HG02884 (cell line): Measurements from ENCODE around the gene TAF11L7.
"Not testable (repeated sequence)": the region's sequence is repeated elsewhere in the genome, so short reads cannot be mapped to it uniquely, and the experiment has no call there.

Source experiments
- ATAC-seq: cut with Tn5 transposase; IDR thresholded peaks from one replicate; pipeline ENCODE4 v1.9.1; 2021; ENCODE audit warnings: mild to moderate bottlenecking, moderate library complexity; ENCODE audit not compliant: unreplicated experiment

Gene TAF11L7

GRCh38 chr5:17585658-17586057 lies at the start of gene TAF11L7:
TAF11L7 (minus strand) TSS chr5:17585758.
- ATAC-seq = not testable (repeated sequence)

- no peak for ATAC-seq
Observed at GRCh38 chr5:17634160-17634559, 48.6 kb upstream of the TAF11L7 start, which contains the start of gene TAF11L14. TAF11L14 (plus strand) TSS chr5:17634460.

GRCh38 chr5:17631788-17632187 lies 46.2 kb upstream of the TAF11L7 start, which contains the start of gene TAF11L13:
TAF11L13 (plus strand) TSS chr5:17632088.
- ATAC-seq = not testable (repeated sequence)

DNA sequence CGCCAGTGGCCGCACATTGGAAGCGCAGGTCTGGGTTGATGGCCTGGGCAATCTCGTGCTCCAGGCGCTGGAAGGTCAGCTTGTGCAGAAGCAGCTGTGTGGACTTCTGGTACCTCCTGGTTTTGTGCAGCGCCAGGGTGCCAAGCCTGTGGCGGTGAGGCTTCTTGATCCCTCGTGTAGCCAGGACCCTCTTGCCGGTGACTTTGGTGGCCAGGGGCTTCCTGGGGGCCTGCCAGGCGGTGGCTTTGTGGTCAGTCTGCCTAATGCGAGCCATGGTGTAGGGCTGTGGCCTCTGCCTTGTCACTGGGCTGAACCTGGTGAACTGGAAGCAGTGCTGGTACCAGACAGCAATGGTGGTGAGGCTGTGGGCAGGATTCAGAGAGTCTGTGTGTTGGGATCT lies 40.1 kb upstream of the TAF11L7 start:
- ATAC-seq = no peak

GRCh38 chr5:17620627-17621026 lies 35.1 kb upstream of the TAF11L7 start:
- no peak for ATAC-seq

DNA sequence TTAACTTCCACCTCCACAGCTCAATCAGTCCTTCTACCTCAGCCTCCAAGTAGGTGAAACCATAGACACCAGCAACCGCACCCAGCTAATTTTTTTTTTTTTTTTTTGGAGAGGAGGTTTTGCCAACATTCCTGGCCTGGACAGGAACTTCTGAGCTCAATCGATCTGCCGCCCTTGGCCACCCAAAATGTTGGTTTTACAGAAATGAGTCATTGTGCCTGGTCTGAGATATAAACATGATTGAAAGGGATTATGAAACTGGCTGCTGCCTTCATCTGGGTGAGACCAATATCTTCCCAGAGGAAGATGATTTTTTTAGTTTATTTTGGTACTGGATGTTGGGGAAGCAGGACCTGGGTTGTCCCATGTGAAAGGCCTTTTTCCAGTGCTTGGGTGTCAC lies 33.8 kb upstream of the TAF11L7 start:
- no peak for ATAC-seq

DNA sequence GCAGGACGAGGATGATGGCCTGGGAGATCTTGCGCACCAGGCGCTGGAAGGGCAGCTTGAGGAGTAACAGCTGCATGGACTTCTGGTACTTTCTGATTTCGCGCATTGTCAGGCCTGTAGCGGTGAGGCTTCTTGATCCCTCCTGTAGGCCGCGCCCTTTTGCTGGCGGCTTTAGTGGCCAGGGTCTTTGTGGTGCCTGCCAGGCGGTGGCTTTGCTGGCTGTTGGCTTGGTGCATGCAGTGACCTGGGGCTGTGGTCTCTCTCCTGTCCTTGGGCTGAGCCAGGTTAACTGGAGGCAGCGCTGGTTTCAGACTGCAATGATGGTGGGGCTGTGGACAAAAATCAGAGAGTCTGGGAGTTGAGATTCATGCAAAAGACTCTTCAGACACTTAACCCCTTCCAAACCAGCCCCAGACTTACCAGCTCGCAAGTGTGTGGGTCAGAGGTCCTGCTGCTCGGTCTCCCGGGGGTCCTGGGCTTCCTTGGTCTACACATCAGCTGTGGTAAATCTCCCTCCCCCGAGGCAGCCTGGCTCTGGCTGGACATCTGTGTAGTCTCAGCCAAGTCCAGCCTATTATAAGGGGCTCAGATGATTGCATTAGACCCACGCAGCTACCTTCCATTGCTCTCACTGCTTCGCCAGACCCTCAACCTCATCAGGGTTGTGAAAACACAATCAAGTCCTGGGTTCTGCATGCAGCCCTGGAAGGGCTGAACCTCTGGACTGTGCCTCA lies 29.5 kb upstream of the TAF11L7 start:
- no peak for ATAC-seq

DNA sequence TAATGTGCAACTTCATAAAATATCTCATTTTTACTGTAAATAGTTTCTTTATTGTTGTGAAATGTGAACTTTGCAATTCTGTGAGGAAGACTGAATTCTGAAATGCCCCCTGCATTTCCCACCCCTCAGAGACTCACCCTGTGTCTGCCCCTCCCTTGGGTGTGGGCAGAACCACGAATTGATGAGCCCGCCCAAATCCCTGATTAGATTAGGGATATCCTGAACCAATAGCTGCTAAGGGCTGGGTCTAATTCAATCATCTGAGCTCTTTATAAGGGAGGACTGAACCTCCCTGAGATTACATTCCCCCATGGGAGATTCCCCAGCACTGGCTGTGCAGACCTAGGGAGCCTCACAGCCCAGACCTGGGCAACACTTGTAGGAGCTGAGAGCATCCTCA lies 24.5 kb upstream of the TAF11L7 start, which contains the start of gene TAF11L12:
TSS of gene TAF11L12 (plus strand) at position 301 of the 400 bp plus-strand sequence.
- ATAC-seq = not testable (repeated sequence)

DNA sequence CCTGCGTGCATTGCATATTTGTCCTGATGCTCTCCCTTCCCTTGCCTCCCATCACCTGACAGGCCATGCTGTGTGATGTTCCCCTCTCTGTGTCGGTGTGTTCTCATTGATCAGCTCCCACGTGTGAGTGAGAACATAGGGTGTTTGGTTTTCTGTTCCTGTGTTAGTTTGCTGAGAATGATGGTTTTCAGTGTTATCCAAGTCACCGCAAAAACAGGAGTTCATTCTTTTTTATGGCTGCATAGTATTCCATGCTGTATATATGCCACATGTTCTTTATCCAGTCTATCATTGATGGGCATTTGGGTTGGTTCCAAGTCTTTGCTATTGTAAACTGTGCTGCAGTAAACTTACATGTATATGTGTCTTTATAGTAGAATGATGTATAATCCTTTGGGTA lies 21.9 kb upstream of the TAF11L7 start:
- ATAC-seq = not testable (repeated sequence)

DNA sequence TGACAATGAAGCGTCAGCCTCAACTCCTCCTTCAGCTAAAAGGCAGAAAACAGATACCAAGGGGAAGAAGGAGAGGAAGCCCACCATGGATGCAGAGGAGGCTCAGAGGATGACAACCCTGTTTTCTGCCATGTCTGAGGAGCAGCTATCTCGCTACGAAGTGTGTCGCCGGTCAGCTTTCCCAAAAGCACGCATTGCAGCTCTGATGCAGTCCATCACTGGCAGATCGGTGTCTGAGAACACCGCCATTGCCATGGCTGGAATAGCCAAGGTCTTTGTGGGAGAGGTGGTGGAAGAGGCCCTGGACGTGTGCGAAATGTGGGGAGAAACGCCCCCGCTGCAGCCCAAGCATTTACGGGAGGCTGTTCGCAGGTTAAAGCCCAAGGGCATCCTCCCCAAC lies 19.4 kb upstream of the TAF11L7 start:
- no peak for ATAC-seq

DNA sequence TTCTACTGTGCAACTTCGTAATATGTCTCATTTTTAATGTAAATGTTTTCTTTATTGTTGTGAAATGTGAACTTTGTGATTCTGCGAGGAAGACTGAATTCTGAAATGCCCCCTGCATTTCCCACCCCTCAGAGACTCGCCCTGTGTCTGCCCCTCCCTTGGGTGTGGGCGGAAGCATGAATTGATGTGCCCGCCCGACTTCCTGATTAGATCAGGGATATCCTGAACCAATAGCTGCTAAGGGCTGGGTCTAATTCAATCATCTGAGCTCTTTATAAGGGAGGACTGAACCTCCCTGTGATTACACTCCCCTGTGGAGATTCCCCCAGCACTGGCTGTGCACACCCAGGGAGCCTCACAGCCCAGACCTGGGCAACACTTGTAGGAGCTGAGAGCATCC lies 18.3 kb upstream of the TAF11L7 start, which contains the start of gene TAF11L11:
TSS of gene TAF11L11 (plus strand) at position 304 of the 400 bp plus-strand sequence.
- ATAC-seq = not testable (repeated sequence)

DNA sequence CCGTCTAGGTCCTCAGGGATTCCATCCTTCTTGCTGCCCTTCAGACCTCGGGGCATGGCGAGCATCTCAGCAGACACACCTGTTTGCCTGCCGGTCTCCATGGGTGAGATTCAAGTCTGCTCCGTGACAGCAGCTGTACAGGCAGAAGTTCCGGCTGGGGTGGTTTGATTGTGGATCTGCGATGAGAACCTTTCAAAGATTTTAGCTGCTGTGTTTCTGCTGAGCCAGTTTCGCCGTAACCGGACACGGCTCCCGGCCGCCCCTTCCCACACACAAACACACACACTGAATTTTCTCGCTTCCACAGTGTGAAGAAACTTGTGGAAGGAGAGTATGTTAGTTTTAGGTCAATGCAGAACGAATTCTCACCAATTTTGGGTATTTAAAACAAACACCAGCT lies 12.2 kb upstream of the TAF11L7 start, which contains the start of gene TAF11L10:
TSS of gene TAF11L10 (minus strand) at position 101 of the 400 bp plus-strand sequence.
- not testable (repeated sequence) for ATAC-seq

GRCh38 chr5:17594255-17594654 lies 8.7 kb upstream of the TAF11L7 start, which contains the start of gene TAF11L9:
TAF11L9 (minus strand) TSS chr5:17594394.
- not testable (repeated sequence) for ATAC-seq

- not testable (repeated sequence) for ATAC-seq
Observed at GRCh38 chr5:17590860-17591259, 5.3 kb upstream of the TAF11L7 start, which contains the start of gene TAF11L8. TAF11L8 (minus strand) TSS chr5:17590960.
